T-helper 2 cell treated with Interferon-gamma antibody and Interleukin-4, amounts not matched to agents 100 ng/mL and 5 ng/mL, for 36 hours (primary cell): ENCODE data around the gene RAD51B. TPM values are rescaled to one million over a fixed set of nuclear protein-coding genes. Genes with fewer than 3 reads are reported as not detected.
"Not testable (repeated sequence)": the region's sequence is repeated elsewhere in the genome, so short reads cannot be mapped to it uniquely, and the experiment has no call there.

Experiments
- intact Hi-C: fragments of 100-400 bp; cut with micrococcal nuclease; formaldehyde crosslinking; loops from one replicate; pipeline ENCODE4 v1.15.1; 2023
- total RNA-seq: library from RNA; stranded (reverse); gene quantifications from 2 replicates; pipeline ENCODE4 v1.2.3, GENCODE V29; 2022

The RAD51B gene
- total RNA-seq, 1 donor from 2014 or later: 31.7 TPM

- intact Hi-C loops: loop anchor here (5.0 kb wide), 1 partner anchor 305 kb away; no protein-coding TSS in a partner anchor
Observed at GRCh38 chr14:67942080-67942710, 122.6 kb downstream of the RAD51B start.

- intact Hi-C loops: loop anchor here (1.0 to 5.0 kb wide), 3 partner anchors 303 to 901 kb away; no protein-coding TSS in a partner anchor
Observed at GRCh38 chr14:67943947-67944346, 124.4 kb downstream of the RAD51B start.

- intact Hi-C loops: loop anchor here (1.0 to 5.0 kb wide), 3 partner anchors 303 to 900 kb away; no protein-coding TSS in a partner anchor
Observed at GRCh38 chr14:67944605-67945004, 125.0 kb downstream of the RAD51B start.

- intact Hi-C loops: no loop called here
Observed at GRCh38 chr14:67949771-67950170, 130.2 kb downstream of the RAD51B start.

GRCh38 chr14:67950386-67950785 lies 130.8 kb downstream of the RAD51B start:
- intact Hi-C loops: no loop called here

- intact Hi-C loops: no loop called here
Observed at GRCh38 chr14:67951529-67952135, 132.1 kb downstream of the RAD51B start.

GRCh38 chr14:67952381-67952780 lies 132.8 kb downstream of the RAD51B start:
- intact Hi-C loops: no loop called here

GRCh38 chr14:67952786-67953185 lies 133.2 kb downstream of the RAD51B start:
- intact Hi-C loops: no loop called here

GRCh38 chr14:67955261-67955660 lies 135.7 kb downstream of the RAD51B start:
- intact Hi-C loops: no loop called here

GRCh38 chr14:67957946-67958345 lies 138.4 kb downstream of the RAD51B start:
- intact Hi-C loops: no loop called here

GRCh38 chr14:67961676-67962075 lies 142.1 kb downstream of the RAD51B start:
- intact Hi-C loops: no loop called here

GRCh38 chr14:67962215-67962644 lies 142.7 kb downstream of the RAD51B start:
- intact Hi-C loops: no loop called here

GRCh38 chr14:67963545-67963944 lies 144.0 kb downstream of the RAD51B start:
- intact Hi-C loops: no loop called here

GRCh38 chr14:67963960-67964812 lies 144.6 kb downstream of the RAD51B start:
- intact Hi-C loops: no loop called here

- intact Hi-C loops: no loop called here
Observed at GRCh38 chr14:67965696-67966095, 146.1 kb downstream of the RAD51B start.

- intact Hi-C loops: no loop called here
Observed at GRCh38 chr14:67967206-67967605, 147.6 kb downstream of the RAD51B start.

- intact Hi-C loops: not testable (repeated sequence)
Observed at GRCh38 chr14:67967970-67968369, 148.4 kb downstream of the RAD51B start.

GRCh38 chr14:67970923-67971322 lies 151.3 kb downstream of the RAD51B start:
- intact Hi-C loops: no loop called here

- intact Hi-C loops: no loop called here
Observed at GRCh38 chr14:67971627-67972625, 152.3 kb downstream of the RAD51B start.

GRCh38 chr14:67973436-67973835 lies 153.9 kb downstream of the RAD51B start:
- intact Hi-C loops: no loop called here

- intact Hi-C loops: no loop called here
Observed at GRCh38 chr14:67975470-67975869, 155.9 kb downstream of the RAD51B start.
